AG09309 (cell line): ENCODE results near the gene MKLN1.

Experiments
- DNase-seq: peaks from one replicate; pipeline ENCODE4 v3.0.0-alpha.2; 2010; ENCODE audit warnings: low read depth
- H3K4me3 ChIP-seq: 2 replicates; pipeline ENCODE4 v1.5.1; 2011; ENCODE audit warnings: mild to moderate bottlenecking, low read depth, low read length, moderate library complexity; ENCODE audit not compliant: control insufficient read depth
- CTCF ChIP-seq: IDR thresholded peaks from 2 replicates; pipeline ENCODE4 v1.5.1; 2011; ENCODE audit warnings: mild to moderate bottlenecking, low read depth, low read length, inconsistent platforms; ENCODE audit not compliant: insufficient read depth, control insufficient read depth; ENCODE audit errors: missing control alignments

MKLN1 gene

GRCh38 chr7:131498237-131498885 is 170.7 kb downstream of the MKLN1 start:
- DNase-seq = no peak
- no peak for TF ChIP-seq CTCF
- no peak overlapping the region for H3K4me3 ChIP-seq

- DNase-seq = no peak
- no peak for TF ChIP-seq CTCF
- no peak overlapping the region for H3K4me3 ChIP-seq
Measured at GRCh38 chr7:131499801-131500200, 172.1 kb downstream of the MKLN1 start.

- TF ChIP-seq CTCF = no peak
- H3K4me3 ChIP-seq = no peak overlapping the region
- DNase-seq = no peak
Measured at GRCh38 chr7:131500357-131500756, 172.7 kb downstream of the MKLN1 start.

GRCh38 chr7:131501422-131501821 is 173.7 kb downstream of the MKLN1 start:
- no peak for TF ChIP-seq CTCF
- no peak overlapping the region for H3K4me3 ChIP-seq
- DNase-seq = peak; percentile 52

GRCh38 chr7:131501930-131502685 is 174.4 kb downstream of the MKLN1 start:
- DNase-seq = no peak
- H3K4me3 ChIP-seq = no peak overlapping the region
- TF ChIP-seq CTCF = no peak

- H3K4me3 ChIP-seq = no peak overlapping the region
- DNase-seq = no peak
- TF ChIP-seq CTCF = no peak
Measured at GRCh38 chr7:131502810-131503508, 175.3 kb downstream of the MKLN1 start.
